Thoracic aorta (tissue), 2 donors: ENCODE measurements around the gene LMO1. TPM values are rescaled to one million over a fixed set of nuclear protein-coding genes. Genes with fewer than 3 reads are reported as not detected.

Experiments
- ATAC-seq: fragments of 150-250 bp; one replicate; pipeline ENCODE4 v1.8.0; 2017; ENCODE audit warnings: low read depth; ENCODE audit not compliant: insufficient number of reproducible peaks, low FRiP score
- DNase-seq: peaks from one replicate; pipeline ENCODE4 v3.0.0-alpha.2; 2020; ENCODE audit warnings: low spot score
- H3K27ac ChIP-seq, 2 donors: fragments of 200-600 bp; sonication (generic); 1 replicate in 1 of 2; 2 replicates in 1 of 2; pipeline ENCODE4 v1.5.1; 2016; ENCODE audit warnings: mild to moderate bottlenecking in 2 of 2, moderate library complexity in 2 of 2
- H3K27me3 ChIP-seq: fragments of 200-600 bp; sonication (generic); replicated peaks from 2 replicates; pipeline ENCODE4 v1.6.0; 2016; ENCODE audit warnings: mild to moderate bottlenecking; ENCODE audit not compliant: insufficient read depth
- H3K36me3 ChIP-seq: fragments of 200-600 bp; sonication (generic); one replicate; pipeline ENCODE4 v1.5.1; 2016
- H3K4me1 ChIP-seq, 2 donors: fragments of 200-600 bp; sonication (generic); 1 replicate in 1 of 2; 2 replicates in 1 of 2; pipeline versions ENCODE4 v1.5.1 to v1.6.0; 2016; ENCODE audit warnings: low read depth in 2 of 2, mild to moderate bottlenecking in 1 of 2; ENCODE audit not compliant: control insufficient read depth in 1 of 2
- H3K4me3 ChIP-seq: fragments of 200-600 bp; sonication (generic); 2 replicates; pipeline ENCODE4 v1.5.1; 2016; ENCODE audit warnings: mild to moderate bottlenecking
- H3K9me3 ChIP-seq: fragments of 200-600 bp; sonication (generic); 2 replicates; pipeline ENCODE4 v1.5.1; 2016
- total RNA-seq, 2 donors: library from RNA; depleted of rRNA; stranded (reverse); fragments of >200 nt; gene quantifications; one replicate each; pipeline versions ENCODE4 v1.1.0 to v1.2.3, GENCODE V29; 2016
- TF ChIP-seq, protein P1 (sequence below): fragments of 200-600 bp; sonication (generic); IDR thresholded peaks from one replicate; pipeline ENCODE4 v1.5.1; 2019; ENCODE audit warnings: antibody characterized with exemption

The LMO1 gene
- total RNA-seq, 2 donors from 2014 or later: not detected

DNA sequence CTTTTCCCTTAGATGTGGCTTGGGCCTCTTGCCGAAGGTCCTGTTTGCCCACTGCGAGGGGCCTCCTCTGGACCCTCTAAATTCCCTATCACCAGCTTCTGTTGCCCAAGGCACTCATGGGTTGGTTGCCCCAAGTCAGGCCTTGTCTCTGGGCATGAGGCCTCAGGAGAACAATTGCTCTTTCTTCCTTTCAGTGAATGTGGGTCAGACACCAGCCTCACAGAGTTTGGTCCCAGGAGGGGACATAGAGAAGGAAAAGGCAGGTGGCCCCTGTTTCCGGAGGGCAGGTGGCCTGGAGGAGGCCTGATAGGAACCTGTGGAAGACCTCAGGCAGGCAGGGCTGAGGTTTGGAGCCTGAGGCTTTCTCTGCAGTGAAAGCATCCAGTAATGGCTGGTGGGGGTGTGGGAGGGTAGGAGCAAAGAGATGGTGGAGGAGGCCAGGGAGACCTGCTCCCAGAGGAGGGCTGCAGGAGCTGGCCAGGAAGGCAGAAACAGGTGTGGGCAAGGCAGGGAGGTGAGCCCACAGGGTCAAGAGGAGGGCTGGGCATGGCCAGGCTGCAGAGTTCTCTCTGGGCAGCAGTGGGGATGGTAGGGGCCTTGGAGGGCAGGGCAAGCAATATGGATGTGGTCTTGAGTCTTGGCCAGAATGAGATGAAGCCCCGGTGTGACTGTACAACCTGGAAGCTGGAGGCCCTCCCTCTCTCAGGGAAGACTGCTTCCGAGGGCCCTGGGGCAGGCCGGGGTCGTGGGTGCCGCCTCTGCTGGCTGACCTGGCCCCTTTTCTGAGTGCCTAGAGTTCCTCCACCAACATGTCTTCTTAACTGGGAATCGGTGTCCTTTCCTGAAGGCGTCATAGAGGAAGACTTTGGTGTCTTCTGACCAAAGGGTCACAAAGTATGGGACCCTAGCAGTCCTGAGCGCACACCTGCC is 28.0 kb upstream of the LMO1 start:
- TF ChIP-seq, protein P1, sequence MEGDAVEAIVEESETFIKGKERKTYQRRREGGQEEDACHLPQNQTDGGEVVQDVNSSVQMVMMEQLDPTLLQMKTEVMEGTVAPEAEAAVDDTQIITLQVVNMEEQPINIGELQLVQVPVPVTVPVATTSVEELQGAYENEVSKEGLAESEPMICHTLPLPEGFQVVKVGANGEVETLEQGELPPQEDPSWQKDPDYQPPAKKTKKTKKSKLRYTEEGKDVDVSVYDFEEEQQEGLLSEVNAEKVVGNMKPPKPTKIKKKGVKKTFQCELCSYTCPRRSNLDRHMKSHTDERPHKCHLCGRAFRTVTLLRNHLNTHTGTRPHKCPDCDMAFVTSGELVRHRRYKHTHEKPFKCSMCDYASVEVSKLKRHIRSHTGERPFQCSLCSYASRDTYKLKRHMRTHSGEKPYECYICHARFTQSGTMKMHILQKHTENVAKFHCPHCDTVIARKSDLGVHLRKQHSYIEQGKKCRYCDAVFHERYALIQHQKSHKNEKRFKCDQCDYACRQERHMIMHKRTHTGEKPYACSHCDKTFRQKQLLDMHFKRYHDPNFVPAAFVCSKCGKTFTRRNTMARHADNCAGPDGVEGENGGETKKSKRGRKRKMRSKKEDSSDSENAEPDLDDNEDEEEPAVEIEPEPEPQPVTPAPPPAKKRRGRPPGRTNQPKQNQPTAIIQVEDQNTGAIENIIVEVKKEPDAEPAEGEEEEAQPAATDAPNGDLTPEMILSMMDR: no peak

DNA sequence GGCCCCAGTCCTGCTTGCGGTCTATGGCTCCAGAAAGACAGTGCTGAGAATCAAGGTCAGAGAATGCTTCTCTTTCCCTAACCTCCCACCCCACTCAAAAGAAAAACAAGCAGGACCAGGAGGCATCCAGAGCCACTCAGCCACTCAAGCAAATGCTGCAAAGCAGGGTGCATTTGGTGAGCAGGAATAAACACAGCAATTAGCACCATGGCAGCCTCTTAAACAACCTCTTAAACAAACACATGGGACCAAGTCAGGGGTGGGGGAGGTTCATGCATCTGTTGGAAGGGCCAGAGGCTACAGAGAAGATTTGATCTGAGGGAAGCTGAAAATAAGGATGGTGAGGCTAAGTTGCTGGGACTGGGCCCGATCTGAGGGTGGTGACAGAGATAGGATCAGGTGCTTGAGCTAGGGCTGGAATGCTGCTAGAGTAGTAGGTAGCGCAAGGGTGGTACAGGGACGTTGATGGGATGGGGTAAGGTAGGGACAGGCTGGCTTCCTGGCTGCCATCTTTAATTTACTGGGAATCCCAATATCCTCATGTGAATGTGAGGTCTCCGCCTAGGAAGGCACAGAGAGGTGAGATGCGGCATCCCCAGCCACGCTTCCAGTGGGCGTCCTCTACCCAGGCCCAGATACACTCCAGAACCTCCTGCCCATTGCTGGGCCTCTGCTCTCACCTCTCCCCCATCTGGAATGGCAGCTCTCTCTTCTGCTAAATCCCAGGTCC is 26.6 kb upstream of the LMO1 start:
- TF ChIP-seq, protein P1: no peak
- Histone ChIP-seq H3K27ac (no peak overlapping the region), H3K4me3 (no peak overlapping the region), H3K36me3 (no peaks in the 10 kb centered on the region), H3K9me3 (no peaks in the 10 kb centered on the region), H3K27me3 (no peaks in the 10 kb centered on the region), H3K4me1 (no peaks in the 10 kb centered on the region)
- ATAC-seq (no peak), DNase-seq (no peak)

More for the DNA sequence above, 28.0 kb upstream of the LMO1 start:
- no peaks in the 10 kb centered on the region for H3K9me3 ChIP-seq
- no peaks in the 10 kb centered on the region for H3K27me3 ChIP-seq
- ATAC-seq (no peak), DNase-seq (no peak)
- no peak overlapping the region for H3K4me3 ChIP-seq
- H3K27ac ChIP-seq: no peak overlapping the region
- no peaks in the 10 kb centered on the region for H3K4me1 ChIP-seq
- H3K36me3 ChIP-seq: no peaks in the 10 kb centered on the region

DNA sequence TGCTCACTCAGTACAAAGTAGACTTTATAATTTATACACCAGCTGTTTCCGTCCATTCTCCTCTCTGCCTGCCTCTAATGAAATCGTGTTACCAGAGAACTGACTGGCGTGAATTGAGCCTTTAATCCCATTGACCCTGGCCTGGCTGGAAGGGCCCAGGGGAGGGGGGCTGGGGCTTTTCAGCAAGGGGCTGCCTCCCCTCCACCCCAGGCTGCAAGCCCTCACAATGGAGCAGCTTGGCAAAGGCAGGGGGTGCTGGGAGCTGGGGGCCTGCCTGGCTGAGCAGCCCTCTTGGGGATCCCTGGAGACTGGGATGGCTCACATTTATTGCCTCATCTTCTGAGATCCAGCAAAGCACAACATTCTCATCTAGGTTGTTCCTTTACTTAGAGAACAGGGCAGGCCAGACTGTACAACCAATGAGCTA is 25.8 kb upstream of the LMO1 start:
- ATAC-seq: no peak
- no peaks in the 10 kb centered on the region for H3K27me3 ChIP-seq
- H3K27ac ChIP-seq: no peak overlapping the region
- DNase-seq: no peak
- no peaks in the 10 kb centered on the region for H3K4me1 ChIP-seq
- no peaks in the 10 kb centered on the region for H3K36me3 ChIP-seq
- H3K9me3 ChIP-seq: no peaks in the 10 kb centered on the region
- H3K4me3 ChIP-seq: no peak overlapping the region
- TF ChIP-seq, protein P1: no peak

DNA sequence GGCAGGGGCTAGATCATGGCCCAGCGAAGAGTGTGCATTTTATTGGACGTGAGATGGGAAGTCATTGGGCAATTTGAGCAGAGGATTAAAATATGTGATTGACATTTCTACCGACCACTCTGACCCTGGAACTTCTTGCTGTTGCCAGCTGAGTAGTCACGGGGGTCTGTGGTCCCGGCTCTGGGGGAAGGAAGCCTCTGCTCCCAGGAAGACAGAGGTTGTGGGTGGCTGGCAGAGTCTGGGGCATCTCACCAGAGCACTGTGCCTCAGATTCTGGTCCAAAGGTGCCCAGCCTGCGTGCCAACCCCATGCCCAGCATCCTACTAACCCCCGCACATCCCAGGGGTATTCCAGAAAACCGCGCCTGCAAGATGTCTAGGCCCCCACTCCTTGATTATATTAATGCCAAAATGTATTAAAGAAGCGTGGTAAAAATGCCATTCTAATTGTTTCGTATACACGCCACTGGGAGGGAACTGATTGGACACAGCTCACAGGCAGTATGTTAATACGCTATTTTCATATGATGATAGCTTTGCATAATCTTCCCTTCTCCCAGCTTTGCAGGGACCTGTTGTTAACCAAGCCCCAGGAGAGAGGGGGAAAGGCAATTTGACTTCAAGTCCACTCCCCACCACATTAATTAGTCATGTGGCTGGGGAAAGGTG is 25.3 kb upstream of the LMO1 start:
- Histone ChIP-seq H3K9me3 (no peaks in the 10 kb centered on the region), H3K4me3 (no peak overlapping the region), H3K36me3 (no peaks in the 10 kb centered on the region), H3K27ac (no peak overlapping the region), H3K4me1 (no peaks in the 10 kb centered on the region), H3K27me3 (no peaks in the 10 kb centered on the region)
- ATAC-seq (no peak), DNase-seq (no peak)
- TF ChIP-seq, protein P1: no peak
